ENCODE results near the gene EEF1A1.

GRCh38 chr6:73562558-73562957 is 41.7 kb upstream of the EEF1A1 start:
- TF ChIP-seq CTCF (IDR thresholded peaks at IDR 0.05) (no peak), POLR2A (IDR thresholded peaks at IDR 0.05) (no peak)
